Naive thymus-derived CD8-positive, alpha-beta T cell (primary cell): ENCODE results near the gene SIAH3. TPM values are rescaled to one million over a fixed set of nuclear protein-coding genes. Genes with fewer than 3 reads are reported as not detected.

Experiments used
- ATAC-seq, 2 donors: fragments of 150-1000 bp; cut with Tn5 transposase in 1 of 2; sonication (Bioruptor Pico), chemical (Tn5 transposase) in 1 of 2; 1 replicate in 1 of 2; 2 replicates in 1 of 2; pipeline ENCODE4 v1.10.0; 2021; ENCODE audit warnings: mild to moderate bottlenecking in 2 of 2, moderate library complexity in 2 of 2
- POLR2A ChIA-PET: fragments of 350-600 bp; sonication (Branson Sonifier 250); formaldehyde crosslinking; loops from one replicate; lab custom pipeline; 2021; ENCODE audit warnings: antibody characterized with exemption; lab: Charles Lee
- DNase-seq, 10 donors: peaks; one replicate each; pipeline versions ENCODE4 v3.0.0 to v3.0.0-alpha.2; 2020 to 2022
- H3K27ac Mint-ChIP-seq, 10 donors: one replicate each; pipeline ENCODE4 v1.8.0; 2020 to 2022; ENCODE audit warnings: mild to moderate bottlenecking in 10 of 10, mixed read lengths in 10 of 10, moderate library complexity in 4 of 10, inconsistent platforms in 1 of 10
- H3K27me3 Mint-ChIP-seq, 5 donors: one replicate each; pipeline ENCODE4 v1.8.0; 2021 to 2022; ENCODE audit warnings: mixed read lengths in 5 of 5
- H3K36me3 Mint-ChIP-seq, 3 donors: one replicate each; pipeline ENCODE4 v1.8.0; 2020 to 2022; ENCODE audit warnings: mixed read lengths in 3 of 3, mild to moderate bottlenecking in 2 of 3, inconsistent platforms in 1 of 3
- H3K4me1 Mint-ChIP-seq, 4 donors: one replicate each; pipeline ENCODE4 v1.8.0; 2021 to 2022; ENCODE audit warnings: mixed read lengths in 4 of 4
- H3K4me3 Mint-ChIP-seq, 10 donors: one replicate each; pipeline ENCODE4 v1.8.0; 2020 to 2022; ENCODE audit warnings: mild to moderate bottlenecking in 10 of 10, mixed read lengths in 10 of 10, moderate library complexity in 6 of 10, inconsistent platforms in 1 of 10
- H3K9me3 Mint-ChIP-seq, 9 donors: one replicate each; pipeline ENCODE4 v1.8.0; 2020 to 2022; ENCODE audit warnings: mixed read lengths in 9 of 9, mild to moderate bottlenecking in 3 of 9, inconsistent platforms in 1 of 9, moderate library complexity in 1 of 9
- polyA plus RNA-seq, 3 donors: library from polyadenylated mRNA; unstranded; fragments of 300-500 nt; fragmentation: Illumina TruSeq; gene quantifications; one replicate each; pipeline ENCODE4 v1.2.3, GENCODE V29; 2021
- total RNA-seq, 8 experiments: library from RNA in 2 of 8; stranded (reverse) in 2 of 8; gene quantifications; one replicate each; pipeline ENCODE4 v1.2.3 and lab custom pipeline; 2021 to 2026

The SIAH3 gene
- total and polyA plus RNA-seq, 5 experiments from 2014 or later = 0.06 to 3.9 (median 3.7) TPM; not detected in 2

DNA sequence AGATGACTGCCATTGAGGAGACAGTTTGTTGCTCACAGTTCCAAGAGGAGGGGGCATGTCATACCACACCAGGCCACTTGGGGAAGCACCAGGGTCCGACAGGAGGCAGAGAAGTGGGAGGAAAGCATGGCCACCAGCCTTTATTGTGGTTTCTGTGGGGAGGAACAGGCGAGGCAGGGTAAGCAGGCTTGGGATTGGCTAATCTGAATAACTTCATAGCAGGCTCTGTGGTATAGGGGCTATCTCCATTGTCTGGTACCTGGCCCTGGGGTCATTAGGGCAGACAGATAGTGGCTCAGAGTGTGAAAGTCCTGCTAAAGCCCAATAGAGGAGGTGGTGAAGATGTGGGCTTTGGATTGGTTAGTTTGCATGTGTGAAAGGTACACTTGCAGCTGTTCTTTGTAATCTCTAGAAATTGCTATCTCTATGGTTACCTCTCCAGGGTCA lies 114.0 kb downstream of the SIAH3 start:
- H3K27ac Mint-ChIP-seq = no peak overlapping the region
- H3K4me3 Mint-ChIP-seq = no peak overlapping the region
- H3K9me3 Mint-ChIP-seq = peaks cover 0 to 3% (median 0%) of the 10 kb centered on the region in 9 donors
- H3K4me1 Mint-ChIP-seq = peaks cover 0 to 2% (median 0%) of the 10 kb centered on the region in 4 donors
- no peak for DNase-seq
- peaks cover 0 to 3% (median 0%) of the 10 kb centered on the region in 3 donors for H3K36me3 Mint-ChIP-seq
- no peak for ATAC-seq
- H3K27me3 Mint-ChIP-seq = peaks cover 0 to 6% (median 1%) of the 10 kb centered on the region in 5 donors
- POLR2A ChIA-PET = no interaction called here

GRCh38 chr13:45733361-45733760 lies 118.2 kb downstream of the SIAH3 start:
- POLR2A ChIA-PET = no interaction called here
- ATAC-seq (no peak), DNase-seq (no peak)

DNA sequence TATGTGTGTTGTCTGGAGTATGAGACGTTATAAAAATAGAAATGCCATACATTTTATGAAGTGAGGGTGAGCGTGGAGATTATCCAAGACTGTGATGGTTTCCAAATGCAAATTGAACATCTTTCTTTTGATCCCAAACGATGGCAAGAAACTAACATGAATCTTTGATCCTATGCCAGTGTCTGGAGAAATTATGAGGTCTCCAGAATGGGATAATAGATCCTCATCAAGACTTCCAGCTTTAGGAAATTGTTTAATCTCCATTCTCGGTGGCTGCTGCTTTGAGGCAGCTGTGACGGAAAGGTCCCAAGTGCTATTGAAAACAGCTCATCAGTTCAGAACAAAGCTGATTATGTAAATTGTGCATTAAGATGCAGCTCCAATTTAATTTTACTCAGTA lies 118.6 kb downstream of the SIAH3 start:
- DNase-seq (no peak), ATAC-seq (no peak)
- POLR2A ChIA-PET = no interaction called here
- peaks cover 0 to 3% (median 0%) of the 10 kb centered on the region in 9 donors for H3K9me3 Mint-ChIP-seq
- H3K4me1 Mint-ChIP-seq = no peaks in the 10 kb centered on the region
- H3K27ac Mint-ChIP-seq = no peak overlapping the region
- no peak overlapping the region for H3K4me3 Mint-ChIP-seq
- H3K36me3 Mint-ChIP-seq = peaks cover 0 to 3% (median under 1%) of the 10 kb centered on the region in 3 donors
- H3K27me3 Mint-ChIP-seq = peaks cover 0 to 8% (median 1%) of the 10 kb centered on the region in 5 donors

More at GRCh38 chr13:45733361-45733760, 118.2 kb downstream of the SIAH3 start:
- Mint-ChIP-seq H3K36me3 (peaks cover 0 to 3% (median 0%) of the 10 kb centered on the region in 3 donors), H3K27ac (no peak overlapping the region), H3K4me3 (no peak overlapping the region), H3K4me1 (no peaks in the 10 kb centered on the region), H3K27me3 (peaks cover 0 to 8% (median 1%) of the 10 kb centered on the region in 5 donors), H3K9me3 (peaks cover 0 to 3% (median 0%) of the 10 kb centered on the region in 9 donors)

GRCh38 chr13:45731455-45731854 lies 120.1 kb downstream of the SIAH3 start:
- H3K27me3 Mint-ChIP-seq = peaks cover 0 to 7% (median 1%) of the 10 kb centered on the region in 5 donors
- H3K27ac Mint-ChIP-seq = no peak overlapping the region
- H3K4me1 Mint-ChIP-seq = no peaks in the 10 kb centered on the region
- DNase-seq (no peak), ATAC-seq (no peak)
- H3K9me3 Mint-ChIP-seq = peaks cover 0 to 3% (median 0%) of the 10 kb centered on the region in 9 donors
- H3K4me3 Mint-ChIP-seq = no peak overlapping the region
- POLR2A ChIA-PET = no interaction called here
- H3K36me3 Mint-ChIP-seq = peaks cover 0 to 2% (median 2%) of the 10 kb centered on the region in 3 donors

DNA sequence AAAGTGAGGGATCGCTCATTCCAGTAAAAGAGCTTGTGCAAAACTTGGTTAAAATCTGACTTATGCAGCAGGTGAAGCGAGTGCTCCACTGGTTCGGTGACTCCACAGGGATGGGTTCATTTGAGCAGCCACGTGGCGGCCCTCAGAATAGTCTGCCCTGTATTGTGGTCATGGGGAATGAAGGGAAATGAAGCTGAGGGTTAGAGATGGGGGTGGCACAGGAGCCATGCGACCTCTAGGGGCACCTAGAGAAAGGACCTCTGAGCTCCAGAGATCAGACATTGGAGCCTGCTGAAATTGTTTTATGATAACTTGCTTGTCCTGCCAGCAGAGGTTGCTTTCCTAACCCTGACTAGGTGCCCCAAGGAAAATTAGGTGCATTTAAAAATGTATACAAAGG lies 122.8 kb downstream of the SIAH3 start:
- H3K27me3 Mint-ChIP-seq = peaks cover 0 to 4% (median under 1%) of the 10 kb centered on the region in 5 donors
- ATAC-seq (no peak), DNase-seq (no peak)
- no peak overlapping the region for H3K27ac Mint-ChIP-seq
- no peak overlapping the region for H3K4me3 Mint-ChIP-seq
- H3K4me1 Mint-ChIP-seq = no peaks in the 10 kb centered on the region
- no peaks in the 10 kb centered on the region for H3K9me3 Mint-ChIP-seq
- POLR2A ChIA-PET = no interaction called here
- peaks cover 0 to 2% (median 0%) of the 10 kb centered on the region in 3 donors for H3K36me3 Mint-ChIP-seq

Other genes with a start within 250 kb of the SIAH3 start
- not detected for gene ERICH6B, start 236.0 kb downstream of the SIAH3 start, total RNA-seq
- gene ERICH6B, start 236.0 kb downstream of the SIAH3 start, polyA plus RNA-seq = not detected
- gene CBY2, start 149.4 kb downstream of the SIAH3 start, total RNA-seq = not detected
- not detected for gene CBY2, start 149.4 kb downstream of the SIAH3 start, polyA plus RNA-seq
- gene ZC3H13, start 201.0 kb upstream of the SIAH3 start, total RNA-seq = 10 to 100 TPM; 56.2 to 70.8 TPM
- 10 to 100 TPM; 21.2 to 48.4 (median 35.9) TPM for gene ZC3H13, start 201.0 kb upstream of the SIAH3 start, polyA plus RNA-seq